Hepatocyte (in vitro differentiated cells): ENCODE results near the gene CD58.

Source experiments
- EZH2phosphoT487 ChIP-seq: fragments of 200-600 bp; sonication (generic); IDR thresholded peaks from one replicate; pipeline ENCODE4 v1.6.1; 2018; ENCODE audit warnings: antibody characterized with exemption, mild to moderate bottlenecking, low read depth, moderate library complexity; ENCODE audit not compliant: unreplicated experiment, severe bottlenecking
- TF ChIP-seq, protein P1 (sequence below): fragments of 200-600 bp; sonication (generic); IDR thresholded peaks from 2 replicates; pipeline ENCODE4 v1.5.1; 2016; ENCODE audit warnings: antibody characterized with exemption, mild to moderate bottlenecking; ENCODE audit not compliant: poor library complexity

DNA sequence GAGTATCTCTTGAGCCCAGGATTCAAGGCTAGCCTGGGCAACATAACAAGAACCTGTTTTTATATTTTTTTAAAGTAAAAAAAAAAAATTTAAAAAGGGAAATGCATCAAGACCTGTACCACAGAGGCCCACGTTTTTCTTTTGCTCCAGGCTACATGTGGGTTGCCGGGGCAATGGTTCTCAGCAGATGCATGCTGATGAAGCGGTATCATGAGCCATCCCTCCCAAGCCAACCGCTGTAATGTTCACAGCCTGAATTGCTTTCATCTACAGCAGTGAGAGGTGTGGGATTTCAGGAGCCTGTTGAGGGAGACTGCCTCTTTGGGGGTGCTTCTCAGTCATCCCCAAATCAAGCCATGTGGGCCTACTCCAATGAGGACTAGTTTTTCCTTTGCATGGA, 60.5 kb downstream of the CD58 start:
- TF ChIP-seq, protein P1, sequence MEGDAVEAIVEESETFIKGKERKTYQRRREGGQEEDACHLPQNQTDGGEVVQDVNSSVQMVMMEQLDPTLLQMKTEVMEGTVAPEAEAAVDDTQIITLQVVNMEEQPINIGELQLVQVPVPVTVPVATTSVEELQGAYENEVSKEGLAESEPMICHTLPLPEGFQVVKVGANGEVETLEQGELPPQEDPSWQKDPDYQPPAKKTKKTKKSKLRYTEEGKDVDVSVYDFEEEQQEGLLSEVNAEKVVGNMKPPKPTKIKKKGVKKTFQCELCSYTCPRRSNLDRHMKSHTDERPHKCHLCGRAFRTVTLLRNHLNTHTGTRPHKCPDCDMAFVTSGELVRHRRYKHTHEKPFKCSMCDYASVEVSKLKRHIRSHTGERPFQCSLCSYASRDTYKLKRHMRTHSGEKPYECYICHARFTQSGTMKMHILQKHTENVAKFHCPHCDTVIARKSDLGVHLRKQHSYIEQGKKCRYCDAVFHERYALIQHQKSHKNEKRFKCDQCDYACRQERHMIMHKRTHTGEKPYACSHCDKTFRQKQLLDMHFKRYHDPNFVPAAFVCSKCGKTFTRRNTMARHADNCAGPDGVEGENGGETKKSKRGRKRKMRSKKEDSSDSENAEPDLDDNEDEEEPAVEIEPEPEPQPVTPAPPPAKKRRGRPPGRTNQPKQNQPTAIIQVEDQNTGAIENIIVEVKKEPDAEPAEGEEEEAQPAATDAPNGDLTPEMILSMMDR, result no peak
- no peak for TF ChIP-seq EZH2phosphoT487
